HG03457 (cell line): ENCODE data around the gene DLG2.
"Not testable (repeated sequence)": the region's sequence is repeated elsewhere in the genome, so short reads cannot be mapped to it uniquely, and the experiment has no call there.

Experiments
- ATAC-seq: cut with Tn5 transposase; IDR thresholded peaks from one replicate; pipeline ENCODE4 v1.9.1; 2021; ENCODE audit warnings: moderate number of reproducible peaks; ENCODE audit not compliant: unreplicated experiment

Gene DLG2

GRCh38 chr11:84319863-84320262 is 1307.3 kb downstream of the DLG2 start:
- ATAC-seq: no peak

DNA sequence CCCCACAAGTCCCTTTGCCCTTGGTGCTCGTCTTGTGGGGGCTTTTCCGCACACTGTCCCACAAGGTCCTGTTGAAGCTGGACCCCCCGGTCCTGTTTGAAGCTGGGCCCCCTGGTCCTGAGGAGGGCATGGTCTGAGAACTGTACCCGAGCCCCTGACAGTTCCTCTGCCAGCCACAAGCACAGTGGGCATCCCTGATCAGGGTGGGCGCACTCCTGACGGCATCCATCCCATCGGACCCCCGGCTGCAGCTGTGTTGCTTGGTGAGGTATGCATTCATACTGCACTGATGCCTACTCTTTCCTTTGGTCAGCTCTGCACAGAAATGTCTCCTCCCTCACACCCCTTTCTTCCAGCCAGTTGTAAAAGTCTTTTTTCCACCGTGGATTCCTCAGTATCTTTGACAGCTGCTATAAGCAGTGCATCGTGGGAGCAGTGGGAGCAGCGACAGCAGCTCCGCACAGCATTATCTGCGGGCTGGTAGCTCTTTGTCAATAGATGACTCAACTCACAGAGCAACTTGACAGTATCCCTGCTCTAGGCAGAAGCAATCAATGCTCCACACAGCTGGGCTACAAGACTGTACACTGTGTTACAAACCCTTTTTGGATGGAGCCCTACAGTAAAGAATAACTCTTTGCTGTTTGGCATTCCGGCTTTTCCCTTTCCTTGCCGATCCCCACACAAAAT is 1310.1 kb downstream of the DLG2 start:
- ATAC-seq: no peak

DNA sequence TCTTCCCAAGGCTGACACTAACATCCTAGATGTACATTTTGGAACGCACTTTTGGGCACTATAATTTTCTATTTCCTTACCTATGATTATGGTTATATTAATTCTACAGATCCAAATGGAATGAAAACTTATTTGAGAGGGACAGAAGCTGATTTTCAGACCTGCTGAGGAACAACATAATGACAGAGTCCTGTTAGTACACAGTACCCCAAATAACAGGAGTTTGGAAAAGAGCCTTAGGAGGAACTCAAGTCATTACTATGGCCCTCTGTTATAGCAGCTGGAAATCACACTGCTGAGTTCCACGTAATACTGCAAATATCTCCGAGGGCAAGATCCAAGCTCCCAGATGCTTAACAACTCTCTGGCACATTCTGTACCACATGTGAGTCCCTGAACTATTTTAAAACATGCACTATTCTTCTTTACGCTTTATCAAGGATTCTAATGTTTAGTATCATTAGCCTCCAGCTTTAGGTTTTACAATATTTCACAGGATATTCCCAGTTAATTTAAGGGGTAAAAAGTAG is 1313.2 kb downstream of the DLG2 start:
- no peak for ATAC-seq

- ATAC-seq: no peak
Observed at GRCh38 chr11:84310268-84310667, 1316.9 kb downstream of the DLG2 start.

GRCh38 chr11:84308491-84308890 is 1318.7 kb downstream of the DLG2 start:
- ATAC-seq: not testable (repeated sequence)

DNA sequence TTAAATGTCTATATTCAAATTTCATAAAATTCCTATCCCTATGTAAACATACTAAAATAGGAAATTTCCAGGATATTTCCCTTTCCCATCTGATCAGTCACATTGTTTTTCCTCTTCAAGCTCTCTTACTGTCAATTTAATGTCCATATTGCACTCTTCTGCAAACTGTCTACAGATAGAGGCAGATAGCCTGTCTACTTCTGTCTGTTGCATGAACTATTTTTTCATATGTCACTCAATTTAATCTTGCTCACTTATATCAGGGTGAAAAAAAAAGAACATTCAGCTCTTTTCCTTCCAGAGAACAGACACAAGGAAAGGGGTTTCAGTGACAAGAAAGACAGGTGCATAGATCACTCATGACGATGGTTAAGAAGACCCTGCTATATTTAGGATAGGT is 1327.1 kb downstream of the DLG2 start:
- ATAC-seq: no peak

- ATAC-seq: no peak
Observed at GRCh38 chr11:84297570-84297969, 1329.6 kb downstream of the DLG2 start.

GRCh38 chr11:84295815-84296214 is 1331.3 kb downstream of the DLG2 start:
- ATAC-seq: no peak

GRCh38 chr11:84292955-84293354 is 1334.2 kb downstream of the DLG2 start:
- ATAC-seq: no peak

DNA sequence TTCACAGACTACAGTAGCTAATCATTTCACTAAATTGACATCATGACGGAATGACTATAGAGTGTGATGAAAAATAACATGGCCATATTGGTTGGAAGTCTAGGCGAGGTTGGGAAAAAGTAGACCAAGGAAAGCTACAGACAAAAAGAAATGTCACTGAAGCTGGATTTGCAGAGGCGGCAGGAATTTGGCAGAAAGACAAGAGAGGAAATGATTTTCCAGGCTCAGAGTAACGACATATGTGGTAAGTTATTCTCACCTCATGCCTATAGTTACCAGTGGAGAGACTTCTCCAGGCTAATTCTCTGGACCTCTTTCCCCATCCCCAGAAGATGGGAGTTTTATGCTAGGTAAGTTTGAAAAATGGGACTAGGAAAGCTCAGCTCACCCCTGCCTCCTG is 1335.1 kb downstream of the DLG2 start:
- no peak for ATAC-seq

DNA sequence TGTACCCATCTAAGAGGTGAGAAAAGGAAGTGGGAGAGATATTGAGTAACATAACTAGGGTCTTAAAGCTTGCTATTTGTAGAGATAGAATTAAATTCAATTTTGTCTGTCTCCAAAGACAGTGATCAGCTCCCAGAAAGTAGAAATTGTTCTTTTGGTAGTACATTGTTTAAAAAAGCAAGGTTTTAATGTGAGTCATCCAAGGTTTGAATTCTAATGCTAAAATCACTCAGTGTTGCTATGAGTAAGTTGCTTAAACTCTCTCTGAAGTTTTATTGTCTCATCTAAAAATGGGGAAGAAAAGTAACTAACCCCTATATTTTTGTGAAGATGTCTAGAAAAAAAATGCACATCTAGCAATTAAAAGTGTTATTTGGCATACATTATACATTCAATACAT is 1336.5 kb downstream of the DLG2 start:
- no peak for ATAC-seq

DNA sequence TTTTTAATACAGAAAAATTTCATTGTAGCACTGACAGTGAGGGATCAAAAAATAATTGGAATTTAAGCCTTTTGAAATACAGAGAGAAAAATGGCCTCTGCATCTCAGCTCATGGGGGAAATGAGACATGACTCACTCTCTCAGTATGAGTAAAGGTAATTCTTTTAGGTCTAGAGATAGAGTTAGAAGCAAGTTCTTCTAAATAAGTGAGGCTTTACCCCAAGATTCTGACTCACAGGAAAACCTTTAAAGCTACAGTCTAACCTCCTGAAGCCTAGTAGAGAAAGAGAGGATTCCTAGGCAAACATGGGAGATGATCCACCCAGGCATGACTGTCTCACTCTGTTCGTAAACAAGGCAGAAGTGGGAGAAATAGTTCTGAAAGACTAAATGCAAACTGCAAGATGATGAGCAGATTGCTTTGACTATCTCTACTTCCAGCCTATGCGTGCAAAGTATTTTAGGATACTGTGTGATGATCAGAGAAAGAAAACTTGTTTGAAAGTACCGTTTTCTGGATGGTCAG is 1337.7 kb downstream of the DLG2 start:
- ATAC-seq: peak; percentile 98

DNA sequence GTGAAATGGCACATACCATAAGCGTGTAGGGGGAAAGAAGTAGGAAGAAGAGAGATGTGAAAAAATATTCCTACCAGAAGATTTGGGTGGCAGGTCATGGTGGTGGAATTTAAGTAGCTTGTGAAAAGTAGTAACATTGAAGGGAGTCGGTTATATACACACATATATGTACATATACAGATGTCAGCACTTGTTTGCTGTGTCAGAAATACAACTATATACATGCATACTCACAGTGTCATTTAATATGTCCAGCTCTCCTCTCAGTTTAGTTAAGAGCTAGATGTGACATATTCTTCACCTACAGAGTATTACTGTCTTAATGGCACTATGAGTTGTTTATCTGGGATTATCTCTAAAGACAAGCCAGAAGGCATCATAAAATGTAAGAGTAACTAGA is 1353.6 kb downstream of the DLG2 start:
- ATAC-seq: no peak

- no peak for ATAC-seq
Observed at GRCh38 chr11:84270466-84270865, 1356.7 kb downstream of the DLG2 start.

GRCh38 chr11:84264066-84264465 is 1363.1 kb downstream of the DLG2 start:
- ATAC-seq: no peak

GRCh38 chr11:84261707-84262106 is 1365.4 kb downstream of the DLG2 start:
- ATAC-seq: no peak

DNA sequence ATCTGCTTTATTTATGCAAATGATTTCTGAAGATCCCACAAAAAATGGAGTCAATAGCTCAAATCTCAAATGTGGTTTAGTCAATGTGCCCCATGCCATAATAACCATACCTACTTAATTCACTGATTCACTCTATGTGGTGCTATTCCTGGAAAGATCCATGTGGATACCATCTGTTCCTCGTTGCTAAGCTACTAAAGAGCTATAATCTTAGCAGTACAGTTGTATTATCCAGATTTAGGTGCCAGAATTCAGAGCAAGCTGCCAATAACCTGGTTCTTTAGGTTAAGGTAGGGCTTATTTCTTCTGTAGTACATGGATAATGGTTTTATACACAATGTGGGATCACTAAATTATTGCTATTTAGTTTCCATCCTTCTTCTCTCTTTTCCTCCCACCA is 1366.3 kb downstream of the DLG2 start:
- ATAC-seq: no peak

GRCh38 chr11:84256618-84257017 is 1370.5 kb downstream of the DLG2 start:
- no peak for ATAC-seq

DNA sequence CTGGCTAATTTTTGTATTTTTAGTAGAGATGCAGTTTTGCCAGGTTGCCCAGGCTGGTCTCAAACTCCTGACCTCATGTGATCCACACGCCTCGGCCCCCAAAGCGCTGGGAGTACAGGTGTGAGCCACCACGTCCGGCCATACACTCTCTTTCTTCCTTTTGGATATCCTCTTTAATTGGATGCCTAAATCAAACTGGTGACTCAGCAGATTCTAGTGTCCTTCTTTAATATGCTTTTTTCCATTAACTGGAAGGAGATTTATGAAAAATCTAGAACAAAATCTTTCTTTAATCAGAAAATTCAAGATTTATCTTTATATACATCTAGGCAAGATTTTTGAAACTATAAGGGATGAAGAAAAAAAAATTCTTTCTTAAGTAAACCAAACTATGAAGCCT is 1371.7 kb downstream of the DLG2 start:
- no peak for ATAC-seq

GRCh38 chr11:84250834-84251613 is 1376.1 kb downstream of the DLG2 start:
- ATAC-seq: no peak

DNA sequence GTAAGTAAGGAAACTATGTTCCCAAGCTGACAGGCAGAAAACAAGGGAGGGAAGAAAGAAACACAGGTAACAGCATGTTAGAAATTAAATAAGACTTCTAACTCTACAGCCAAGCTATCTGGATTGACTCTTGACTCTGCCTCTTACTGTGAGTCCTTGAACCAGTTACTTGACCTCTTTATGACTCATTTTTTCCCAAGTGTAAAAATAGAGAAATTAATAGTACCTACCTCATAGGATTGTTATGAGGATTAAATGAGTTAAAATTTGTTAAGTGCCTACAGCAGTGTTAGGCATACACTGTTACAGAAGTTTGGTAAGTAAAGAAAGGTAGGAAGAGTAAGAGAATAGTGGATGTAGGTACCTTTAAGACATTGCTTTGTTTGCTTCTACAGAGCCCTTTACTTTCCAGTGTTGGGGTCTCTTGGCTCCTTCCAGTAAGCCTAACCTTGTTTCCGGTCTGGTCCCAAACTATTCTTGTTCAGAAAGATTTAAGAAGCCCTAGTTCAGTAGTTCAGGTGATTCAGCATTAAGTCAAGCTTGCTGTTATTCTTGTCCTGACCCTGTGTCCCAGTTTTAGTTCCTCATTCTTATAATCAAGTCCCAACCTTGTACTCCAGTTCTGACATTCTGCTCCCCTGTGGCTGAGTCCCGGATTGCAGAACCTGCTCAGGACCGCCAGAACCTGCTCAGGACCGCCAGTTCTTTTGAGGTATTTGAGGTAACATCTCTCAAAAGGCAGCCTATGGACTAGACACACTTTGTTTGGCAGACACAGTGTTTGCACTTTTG is 1377.6 kb downstream of the DLG2 start:
- ATAC-seq: no peak
